SK-N-SH (cell line): ENCODE results near the gene ENTPD2. TPM values are rescaled to one million over a fixed set of nuclear protein-coding genes. Genes with fewer than 3 reads are reported as not detected.

ENCODE experiments used
- CTCF ChIA-PET: fragments of 300-600, 350-600 bp; formaldehyde crosslinking; extraction: SDS; loops from one replicate; lab custom pipeline; 2021; lab: Yijun Ruan, JAX
- POLR2A ChIA-PET: fragments of 350-600 bp; sonication (Branson Sonifier 250); formaldehyde crosslinking; extraction: SDS; loops from one replicate; lab custom pipeline; 2020; ENCODE audit warnings: antibody characterized with exemption, inconsistent platforms; lab: Yijun Ruan, JAX
- DNase-seq: peaks from one replicate; pipeline ENCODE4 v3.0.0; 2012
- H2AFZ ChIP-seq: fragments of 200-600 bp; sonication (generic); 2 replicates; pipeline ENCODE4 v1.8.1; 2016; ENCODE audit warnings: antibody characterized with exemption, mild to moderate bottlenecking, low read depth
- H3F3A ChIP-seq: fragments of 200-600 bp; sonication (generic); replicated peaks from 2 replicates; pipeline ENCODE3; 2016; ENCODE audit warnings: antibody characterized with exemption, mild to moderate bottlenecking; ENCODE audit not compliant: insufficient read depth
- H3K27ac ChIP-seq, 2 experiments: fragments of 200-500 bp in 1 of 2; fragments of 200-600 bp in 1 of 2; sonication (Bioruptor generic) in 1 of 2; sonication (generic), shearing (Covaris generic) in 1 of 2; 2 replicates each; pipeline versions ENCODE4 v1.5.1 to v1.6.1; 2014 to 2016; ENCODE audit warnings: low read depth in 2 of 2, inconsistent platforms in 1 of 2, low read length in 1 of 2, mild to moderate bottlenecking in 1 of 2, mixed read lengths in 1 of 2
- H3K27me3 ChIP-seq: fragments of 200-600 bp; sonication (generic), shearing (Covaris generic); 2 replicates; pipeline ENCODE4 v1.6.1; 2016; ENCODE audit warnings: mixed run types; ENCODE audit not compliant: insufficient read depth
- H3K36me3 ChIP-seq, 2 experiments: fragments of 200-500 bp in 1 of 2; fragments of 200-600 bp in 1 of 2; sonication (Bioruptor generic) in 1 of 2; sonication (generic) in 1 of 2; replicated peaks in 1 of 2; 2 replicates each; pipeline versions ENCODE3 to v1.5.1; 2014 to 2016; ENCODE audit warnings: low read length in 1 of 2, mild to moderate bottlenecking in 1 of 2; ENCODE audit not compliant: insufficient read depth in 2 of 2, control insufficient read depth in 1 of 2
- H3K4me1 ChIP-seq, 2 experiments: fragments of 200-500 bp in 1 of 2; fragments of 200-600 bp in 1 of 2; sonication (Bioruptor generic) in 1 of 2; sonication (generic), shearing (Covaris generic) in 1 of 2; 2 replicates each; pipeline versions ENCODE4 v1.5.1 to v1.6.1; 2014 to 2016; ENCODE audit warnings: low read depth in 1 of 2, low read length in 1 of 2, mixed run types in 1 of 2; ENCODE audit not compliant: insufficient read depth in 2 of 2, control insufficient read depth in 1 of 2
- H3K4me2 ChIP-seq: fragments of 200-600 bp; sonication (generic), shearing (Covaris generic); 2 replicates; pipeline ENCODE4 v1.6.1; 2017; ENCODE audit warnings: mixed run types
- H3K4me3 ChIP-seq, 2 experiments: fragments of 200-500 bp in 1 of 2; fragments of 200-600 bp in 1 of 2; sonication (Bioruptor generic) in 1 of 2; sonication (generic), shearing (Covaris generic) in 1 of 2; 2 replicates each; pipeline versions ENCODE4 v1.5.1 to v1.8.1; 2014 to 2016; ENCODE audit warnings: low read depth in 2 of 2, inconsistent platforms in 1 of 2, low read length in 1 of 2, mild to moderate bottlenecking in 1 of 2, mixed read lengths in 1 of 2, moderate library complexity in 1 of 2
- H3K79me2 ChIP-seq: fragments of 200-600 bp; sonication (generic); 2 replicates; pipeline ENCODE4 v1.8.1; 2017; ENCODE audit warnings: mild to moderate bottlenecking; ENCODE audit not compliant: insufficient read depth
- H3K9ac ChIP-seq: fragments of 200-600 bp; sonication (generic); 2 replicates; pipeline ENCODE4 v1.6.1; 2017; ENCODE audit warnings: mixed run types
- H3K9me2 ChIP-seq: fragments of 200-600 bp; sonication (generic); 2 replicates; pipeline ENCODE4 v1.6.1; 2017; ENCODE audit warnings: mixed run types
- H3K9me3 ChIP-seq: fragments of 200-600 bp; sonication (generic); 2 replicates; pipeline ENCODE4 v1.6.1; 2017; ENCODE audit warnings: mixed run types, mild to moderate bottlenecking, moderate library complexity
- H4K20me1 ChIP-seq: fragments of 200-600 bp; sonication (generic); 2 replicates; pipeline ENCODE4 v1.6.1; 2017; ENCODE audit warnings: mild to moderate bottlenecking, mixed run types; ENCODE audit not compliant: insufficient read depth
- ELF1 ChIP-seq: IDR thresholded peaks from 2 replicates; pipeline ENCODE4 v1.4.0; 2012
- FOSL2 ChIP-seq: IDR thresholded peaks from 2 replicates; pipeline ENCODE4 v1.4.0; 2012; ENCODE audit warnings: low read depth, mild to moderate bottlenecking, moderate library complexity, borderline replicate concordance
- FOXJ3 ChIP-seq: sonication (generic); formaldehyde crosslinking; IDR thresholded peaks from 2 replicates; pipeline ENCODE4 v1.5.1; 2020; ENCODE audit warnings: mild to moderate bottlenecking, missing genetic modification reagents
- FOXM1 ChIP-seq: IDR thresholded peaks from 2 replicates; pipeline ENCODE4 v1.4.0; 2012; ENCODE audit warnings: low read depth, mild to moderate bottlenecking
- IRF3 ChIP-seq: fragments of 150-350 bp; IDR thresholded peaks from 2 replicates; pipeline ENCODE4 v1.6.1; 2016; ENCODE audit warnings: mild to moderate bottlenecking, low read depth, low read length
- NRF1 ChIP-seq: IDR thresholded peaks from 2 replicates; pipeline ENCODE4 v1.6.1; 2012; ENCODE audit warnings: low read depth, mild to moderate bottlenecking, low read length
- RAD21 ChIP-seq: IDR thresholded peaks from 2 replicates; pipeline ENCODE4 v1.6.1; 2012; ENCODE audit warnings: mild to moderate bottlenecking, low read length
- RCOR1 ChIP-seq: fragments of 150-350 bp; IDR thresholded peaks from 2 replicates; pipeline ENCODE4 v1.6.1; 2017; ENCODE audit warnings: antibody characterized with exemption, low read length
- RFX5 ChIP-seq: IDR thresholded peaks from 2 replicates; pipeline ENCODE4 v1.6.1; 2012; ENCODE audit warnings: mild to moderate bottlenecking, improper control_type of control experiment, low read length
- SMC3 ChIP-seq: IDR thresholded peaks from 2 replicates; pipeline ENCODE4 v1.6.1; 2012; ENCODE audit warnings: low read depth, low read length, improper control_type of control experiment
- TAF1 ChIP-seq: IDR thresholded peaks from 2 replicates; pipeline ENCODE4 v1.6.1; 2012; ENCODE audit warnings: low read depth, mild to moderate bottlenecking, low read length, moderate library complexity, borderline replicate concordance
- TCF12 ChIP-seq: IDR thresholded peaks from 2 replicates; pipeline ENCODE4 v1.4.0; 2012
- ZBTB33 ChIP-seq: IDR thresholded peaks from 2 replicates; pipeline ENCODE4 v1.4.0; 2012; ENCODE audit warnings: low read depth, borderline replicate concordance
- whole genome bisulfite sequencing: methylation state at CpG from one replicate; pipeline ENCODE4 v1.1.6; 2017; ENCODE audit warnings: low lambda C conversion rate; 5-methylcytosine and 5-hydroxymethylcytosine counted together
- polyA plus RNA-seq, 3 experiments: library from polyadenylated mRNA; depleted of rRNA; stranded (reverse); fragments of >200 nt; gene quantifications; 2 replicates each; pipeline ENCODE4 v1.2.3, GENCODE V29; 2012

The ENTPD2 gene
- polyA plus RNA-seq, 1 of the 3 experiments (the other 2 are of a cell fraction), result not detected

- H3K79me2 ChIP-seq, result no peaks in the 10 kb centered on the region
- H3K9me2 ChIP-seq, result no peaks in the 10 kb centered on the region
- TF ChIP-seq FOXJ3 (no peak), RAD21 (no peak), TCF12 (no peak)
- no peak overlapping the region for H3K4me2 ChIP-seq
- no peak overlapping the region for H2AFZ ChIP-seq
- ChIA-PET POLR2A (no interaction called here), CTCF (interaction anchor here (0.8 to 19.8 kb wide), 6 partner anchors 8 to 104 kb away, joined by 3 to 803 read pairs (median 4); partner anchors contain the start of genes ABCA2 and SAPCD2)
- no peaks in the 10 kb centered on the region for H3K36me3 ChIP-seq
- no peak overlapping the region for H3K9ac ChIP-seq
- no peak overlapping the region for H3K27ac ChIP-seq
- H3K4me3 ChIP-seq, result no peak overlapping the region
- peaks cover 0 to 35% of the 10 kb centered on the region in 2 experiments; a peak in 1 of 4 replicates for H3K4me1 ChIP-seq
- H4K20me1 ChIP-seq, result no peaks in the 10 kb centered on the region
- 0 out of 2 replicates have a peak, but pooled peaks cover 5% of the 10 kb centered on the region for H3K27me3 ChIP-seq
- no peaks in the 10 kb centered on the region for H3F3A ChIP-seq
- 59% methylated on average over 6 of the region's 8 CpGs for WGBS
- no peak for DNase-seq
- H3K9me3 ChIP-seq, result no peaks in the 10 kb centered on the region
These were observed 1.6 kb downstream of the ENTPD2 start for GRCh38 chr9:137052293-137052692.

DNA sequence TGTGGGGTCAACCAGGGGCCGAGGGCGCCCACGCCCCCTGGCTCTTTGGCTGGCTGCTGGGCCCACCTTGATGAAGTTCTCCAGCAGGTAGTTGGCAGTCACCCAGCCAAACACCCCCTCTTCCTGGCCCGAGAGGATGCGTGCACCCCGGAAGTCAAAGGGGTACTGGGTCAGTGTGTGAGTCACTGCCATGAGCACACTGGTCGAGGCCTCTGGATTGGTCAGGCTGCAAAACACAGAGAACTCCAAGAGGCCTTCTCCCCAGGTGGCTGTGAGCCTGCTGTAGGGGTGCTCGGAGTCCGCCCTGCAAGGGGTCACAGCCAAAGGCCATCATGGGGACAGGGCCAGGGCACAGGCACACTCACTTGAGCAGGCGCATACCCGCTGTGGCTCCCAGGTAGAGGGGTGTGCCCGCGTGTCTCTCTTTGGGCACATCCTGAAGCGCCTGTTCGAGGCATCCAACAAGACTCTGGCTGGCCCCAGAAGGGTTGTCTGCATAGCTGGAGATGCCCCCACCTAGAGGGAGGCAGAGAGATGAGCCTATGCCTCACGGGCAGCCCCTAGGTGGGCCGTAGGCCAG lies 2.6 kb downstream of the ENTPD2 start:
- peaks cover 4% of the 10 kb centered on the region; the same call in 1 of the 2 replicates for H4K20me1 ChIP-seq
- H3F3A ChIP-seq, result peaks cover 1% of the 10 kb centered on the region
- TF ChIP-seq RCOR1, result no peak
- TF ChIP-seq RFX5, result no peak
- TF ChIP-seq NRF1, result no peak
- no peak for TF ChIP-seq RAD21
- no peak for TF ChIP-seq SMC3
- TF ChIP-seq ZBTB33, result no peak
- TF ChIP-seq ELF1, result no peak
- TF ChIP-seq FOXM1, result no peak
- TF ChIP-seq FOSL2, result no peak
- no peak for TF ChIP-seq TAF1
- no peak for TF ChIP-seq IRF3
- no peak overlapping the region for H3K4me2 ChIP-seq
- POLR2A ChIA-PET, result no interaction called here
- 92% methylated on average over 13 of the region's 17 CpGs for WGBS
- no peaks in the 10 kb centered on the region for H3K79me2 ChIP-seq
- no peaks in the 10 kb centered on the region for H3K9me3 ChIP-seq
- H3K4me1 ChIP-seq, result peaks cover 0 to 30% of the 10 kb centered on the region in 2 experiments; a peak in 1 of 4 replicates
- H3K27ac ChIP-seq, result no peak overlapping the region
- CTCF ChIA-PET, result interaction anchor here (5.4 to 19.8 kb wide), 2 partner anchors 14 to 23 kb away, joined by 107 to 803 read pairs; partner anchors contain the start of genes ABCA2, FUT7 and SAPCD2
- no peaks in the 10 kb centered on the region for H3K36me3 ChIP-seq
- 0 out of 2 replicates have a peak, but pooled peaks cover 5% of the 10 kb centered on the region for H3K27me3 ChIP-seq
- no peaks in the 10 kb centered on the region for H3K9me2 ChIP-seq
- no peak overlapping the region for H3K9ac ChIP-seq
- H3K4me3 ChIP-seq, result no peak overlapping the region
- no peak overlapping the region for H2AFZ ChIP-seq
- DNase-seq, result no peak
